H1 (cell line): ENCODE data around the gene PRSS50. TPM values are rescaled to one million over a fixed set of nuclear protein-coding genes. Genes with fewer than 3 reads are reported as not detected.
"Not testable (repeated sequence)": the region's sequence is repeated elsewhere in the genome, so short reads cannot be mapped to it uniquely, and the experiment has no call there.

Experiments used
- CTCF ChIA-PET: fragments of 300-600 bp; sonication (Branson Sonifier 250); formaldehyde crosslinking; loops from one replicate; lab custom pipeline; 2021; ENCODE audit not compliant: partially characterized antibody; lab: Charles Lee
- POLR2A ChIA-PET: fragments of 300-600 bp; sonication (Branson Sonifier 250); formaldehyde crosslinking; loops from one replicate; lab custom pipeline; 2021; ENCODE audit warnings: inconsistent platforms; ENCODE audit not compliant: partially characterized antibody; lab: Charles Lee
- DNase-seq, 2 experiments: peaks; one replicate each; pipeline versions ENCODE4 v3.0.0 to v3.0.0-alpha.2; 2010 to 2022; ENCODE audit warnings: low spot score in 2 of 2, low read depth in 1 of 2, mixed read lengths in 1 of 2
- FAIRE-seq: peaks from 2 replicates; lab custom pipeline; 2011; peaks lifted over from hg19 to GRCh38; lab: Jason Lieb, UNC
- H2AFZ ChIP-seq: 2 replicates; pipeline ENCODE4 v1.8.1; 2012; ENCODE audit warnings: low read length, inconsistent platforms
- H2AK5ac ChIP-seq: 2 replicates; pipeline ENCODE4 v1.6.1; 2013; ENCODE audit warnings: low read depth, low read length
- H2BK120ac ChIP-seq: replicated peaks from 2 replicates; pipeline ENCODE3; 2013; ENCODE audit warnings: low read depth, low read length, inconsistent platforms
- H2BK12ac ChIP-seq: 2 replicates; pipeline ENCODE4 v1.6.1; 2013; ENCODE audit warnings: low read depth, low read length
- H2BK15ac ChIP-seq: 2 replicates; pipeline ENCODE4 v1.6.1; 2013; ENCODE audit warnings: low read length
- H2BK20ac ChIP-seq: 2 replicates; pipeline ENCODE4 v1.6.1; 2013; ENCODE audit warnings: low read length
- H2BK5ac ChIP-seq: 2 replicates; pipeline ENCODE4 v1.6.1; 2013; ENCODE audit warnings: low read depth, low read length
- H3K14ac ChIP-seq: 2 replicates; pipeline ENCODE4 v1.6.1; 2013; ENCODE audit warnings: inconsistent platforms; ENCODE audit not compliant: insufficient read length
- H3K18ac ChIP-seq: 2 replicates; pipeline ENCODE4 v1.6.1; 2013; ENCODE audit warnings: low read length; ENCODE audit errors: extremely low read depth
- H3K23ac ChIP-seq: 2 replicates; pipeline ENCODE4 v1.6.1; 2013; ENCODE audit warnings: inconsistent platforms; ENCODE audit not compliant: insufficient read length
- H3K23me2 ChIP-seq: 2 replicates; pipeline ENCODE4 v1.6.1; 2013; ENCODE audit warnings: low read depth, low read length
- H3K27ac ChIP-seq: 2 replicates; pipeline ENCODE4 v1.6.1; 2011; ENCODE audit warnings: low read depth, low read length, inconsistent platforms
- H3K27me3 ChIP-seq, 4 experiments: replicated peaks in 1 of 4; 1 replicate in 1 of 4; 2 replicates in 3 of 4; pipeline versions ENCODE4 v1.6.1 to v1.8.1; 2011 to 2013; ENCODE audit warnings: low read length in 3 of 4, mild to moderate bottlenecking in 3 of 4, inconsistent platforms in 2 of 4, mixed read lengths in 2 of 4, moderate library complexity in 1 of 4; ENCODE audit not compliant: control insufficient read depth in 3 of 4, insufficient read depth in 3 of 4; ENCODE audit errors: extremely low read depth in 1 of 4
- H3K36me3 ChIP-seq, 4 experiments: 2 replicates each; pipeline versions ENCODE4 v1.6.1 to v1.8.1; 2011 to 2013; ENCODE audit warnings: mild to moderate bottlenecking in 4 of 4, low read length in 3 of 4, moderate library complexity in 2 of 4, control low read depth in 1 of 4, inconsistent platforms in 1 of 4; ENCODE audit not compliant: insufficient read depth in 4 of 4, control insufficient read depth in 2 of 4
- H3K4ac ChIP-seq: replicated peaks from 2 replicates; pipeline ENCODE3; 2013; ENCODE audit warnings: low read length, low read depth, mixed read lengths, inconsistent platforms; ENCODE audit not compliant: insufficient read length
- H3K4me1 ChIP-seq, 4 experiments: replicated peaks in 1 of 4; 1 replicate in 1 of 4; 2 replicates in 3 of 4; pipeline versions ENCODE4 v1.6.1 to v1.8.1; 2011 to 2013; ENCODE audit warnings: low read length in 3 of 4, inconsistent platforms in 2 of 4, mixed read lengths in 1 of 4; ENCODE audit not compliant: insufficient read depth in 4 of 4, control insufficient read depth in 3 of 4
- H3K4me2 ChIP-seq, 2 experiments: 2 replicates each; pipeline versions ENCODE4 v1.6.1 to v1.8.1; 2011 to 2013; ENCODE audit warnings: low read depth in 2 of 2, low read length in 2 of 2, control low read depth in 1 of 2, inconsistent platforms in 1 of 2, mild to moderate bottlenecking in 1 of 2; ENCODE audit not compliant: insufficient read depth in 1 of 2
- H3K4me3 ChIP-seq, 4 experiments: fragments of 200-600, 300-600 bp in 1 of 4; sonication (generic), shearing (Covaris generic), sonication (Bioruptor Twin) in 1 of 4; 2 replicates each; pipeline versions ENCODE4 v1.5.1 to v1.8.1; 2011 to 2016; ENCODE audit warnings: low read length in 4 of 4, low read depth in 3 of 4, control low read depth in 2 of 4, inconsistent platforms in 2 of 4, mild to moderate bottlenecking in 2 of 4, mixed read lengths in 1 of 4, moderate library complexity in 1 of 4; ENCODE audit not compliant: insufficient read depth in 2 of 4; ENCODE audit errors: extremely low read depth in 1 of 4
- H3K56ac ChIP-seq: replicated peaks from 2 replicates; pipeline ENCODE3; 2013; ENCODE audit warnings: low read depth, mild to moderate bottlenecking, mixed read lengths, low read length, inconsistent platforms; ENCODE audit not compliant: insufficient read length
- H3K79me1 ChIP-seq: 2 replicates; pipeline ENCODE4 v1.6.1; 2013; ENCODE audit warnings: low read depth, low read length, control low read depth
- H3K79me2 ChIP-seq, 2 experiments: 2 replicates each; pipeline versions ENCODE4 v1.6.1 to v1.8.1; 2012 to 2013; ENCODE audit warnings: low read length in 2 of 2, mild to moderate bottlenecking in 2 of 2, inconsistent platforms in 1 of 2; ENCODE audit not compliant: insufficient read depth in 2 of 2, control insufficient read depth in 1 of 2
- H3K9ac ChIP-seq, 4 experiments: replicated peaks in 1 of 4; 1 replicate in 1 of 4; 2 replicates in 3 of 4; pipeline versions ENCODE4 v1.6.1 to v1.8.1; 2011 to 2013; ENCODE audit warnings: low read depth in 3 of 4, low read length in 3 of 4, control low read depth in 2 of 4, mild to moderate bottlenecking in 2 of 4, moderate library complexity in 2 of 4, inconsistent platforms in 1 of 4; ENCODE audit errors: extremely low read depth in 1 of 4
- H3K9me3 ChIP-seq, 2 experiments: 2 replicates each; pipeline versions ENCODE4 v1.6.1 to v1.8.1; 2012 to 2013; ENCODE audit warnings: mild to moderate bottlenecking in 2 of 2, moderate library complexity in 2 of 2, control low read depth in 1 of 2, inconsistent platforms in 1 of 2, low read depth in 1 of 2, low read length in 1 of 2, mixed read lengths in 1 of 2; ENCODE audit not compliant: insufficient read depth in 2 of 2
- H4K20me1 ChIP-seq, 2 experiments: replicated peaks in 1 of 2; 2 replicates each; pipeline versions ENCODE3 to v1.8.1; 2011 to 2013; ENCODE audit warnings: inconsistent platforms in 2 of 2, low read length in 2 of 2, mild to moderate bottlenecking in 1 of 2; ENCODE audit not compliant: insufficient read depth in 2 of 2, control insufficient read depth in 1 of 2
- H4K5ac ChIP-seq: 2 replicates; pipeline ENCODE4 v1.6.1; 2013; ENCODE audit warnings: low read length, low read depth, mixed read lengths, inconsistent platforms; ENCODE audit not compliant: insufficient read length
- H4K8ac ChIP-seq: 2 replicates; pipeline ENCODE4 v1.8.0; 2013; ENCODE audit warnings: mild to moderate bottlenecking, moderate library complexity, low read length, inconsistent platforms; ENCODE audit not compliant: insufficient read depth; ENCODE audit errors: extremely low read depth
- H4K91ac ChIP-seq: replicated peaks from 2 replicates; pipeline ENCODE3; 2013; ENCODE audit warnings: low read length, mixed read lengths, inconsistent platforms; ENCODE audit not compliant: insufficient read length
- WGBS, 2 experiments: shearing (Covaris generic) in 1 of 2; methylation state at CpG; one replicate each; pipeline versions ENCODE4 v1.1.6 to v1.1.7; 2013 to 2015; ENCODE audit warnings: low lambda C conversion rate in 2 of 2, mixed read lengths in 2 of 2, inconsistent platforms in 1 of 2, low coverage in 1 of 2, missing lambda C conversion rate in 1 of 2; ENCODE audit not compliant: insufficient replicate concordance in 2 of 2, insufficient coverage in 1 of 2, insufficient read length in 1 of 2; ENCODE audit errors: extremely low coverage in 1 of 2, missing lambda C conversion rate in 1 of 2; 5-methylcytosine and 5-hydroxymethylcytosine counted together
- polyA plus RNA-seq, 7 experiments: library from polyadenylated mRNA; depleted of rRNA in 3 of 7; stranded (reverse) in 5 of 7; unstranded in 2 of 7; fragments of >200 nt in 5 of 7; fragments of 200-250 nt in 2 of 7; gene quantifications; 1 replicate in 5 of 7; 2 replicates in 1 of 7; 4 replicates in 1 of 7; pipeline versions ENCODE4 v1.2.1 to v1.2.3, GENCODE V29; 2011 to 2013; ENCODE audit warnings: missing spikeins in 2 of 7, mixed read lengths in 2 of 7
- total RNA-seq: library from RNA; stranded (reverse); fragmentation: NEBNext Ultra II Directional; extraction: Animal tissue kit (Norgen Biotek cat#: 25700); gene quantifications from 2 replicates; pipeline ENCODE4 v1.2.1, GENCODE V29; 2021

PRSS50 gene
- total and polyA plus RNA-seq, 2 of the 8 experiments (the other 6 are each of a cell fraction or from before 2014, with no cell fraction given) = 0.47 to 0.71 TPM

GRCh38 chr3:46753127-46753526 is 35.5 kb upstream of the PRSS50 start:
- H3K23me2 ChIP-seq, H2BK20ac ChIP-seq, H2BK12ac ChIP-seq, H3K56ac ChIP-seq, H3K4me2 ChIP-seq, H4K5ac ChIP-seq, H3K14ac ChIP-seq, H2AK5ac ChIP-seq, H3K27me3 ChIP-seq, H3K9me3 ChIP-seq, H3K18ac ChIP-seq, H3K79me2 ChIP-seq, H2BK5ac ChIP-seq, H4K20me1 ChIP-seq, H4K91ac ChIP-seq, H3K4me3 ChIP-seq, H3K36me3 ChIP-seq, H3K23ac ChIP-seq, H2BK120ac ChIP-seq, H3K4me1 ChIP-seq, FAIRE-seq, DNase-seq, H3K4ac ChIP-seq, H2BK15ac ChIP-seq, H3K9ac ChIP-seq, H4K8ac ChIP-seq, H3K79me1 ChIP-seq, H3K27ac ChIP-seq, H2AFZ ChIP-seq: not testable (repeated sequence)
- WGBS, 2 experiments = 89% methylated on average over 6 of the region's 6 CpGs; no CpG with 5 or more reads in 1 of the 2 experiments
- ChIA-PET CTCF (interaction anchor here (0.8 to 1.7 kb wide), 6 partner anchors 34 to 157 kb away, joined by 3 to 4 read pairs (median 3); no protein-coding TSS in a partner anchor), POLR2A (interaction anchor here (1.3 kb wide), 1 partner anchor 127 kb away, joined by 4 read pairs; no protein-coding TSS in a partner anchor)
